IPS DF 4.7 (cell line): ENCODE measurements around the gene RFX4.

ENCODE experiments used
- DNase-seq: peaks from one replicate; pipeline ENCODE4 v3.0.0-alpha.2; 2013; ENCODE audit warnings: low spot score; ENCODE audit errors: extremely low read depth

Gene RFX4

GRCh38 chr12:106801830-106802533, 219.2 kb downstream of the RFX4 start:
- DNase-seq: no peak

- no peak for DNase-seq
Measured at GRCh38 chr12:106804668-106805067, 221.9 kb downstream of the RFX4 start.
